Stimulated activated CD4-positive, alpha-beta T cell treated with anti-CD3 and anti-CD28 coated beads, Interleukin-12 subunit alpha, Interleukin-12 subunit beta, amount 100 ng/mL, for 48 hours (primary cell): Measurements from ENCODE around the gene PIK3R6.

Experiments used
- DNase-seq, 3 donors: peaks; one replicate each; pipeline ENCODE4 v3.0.0-alpha.2; 2020; ENCODE audit warnings: low read depth in 2 of 3, low spot score in 1 of 3

PIK3R6 gene

DNA sequence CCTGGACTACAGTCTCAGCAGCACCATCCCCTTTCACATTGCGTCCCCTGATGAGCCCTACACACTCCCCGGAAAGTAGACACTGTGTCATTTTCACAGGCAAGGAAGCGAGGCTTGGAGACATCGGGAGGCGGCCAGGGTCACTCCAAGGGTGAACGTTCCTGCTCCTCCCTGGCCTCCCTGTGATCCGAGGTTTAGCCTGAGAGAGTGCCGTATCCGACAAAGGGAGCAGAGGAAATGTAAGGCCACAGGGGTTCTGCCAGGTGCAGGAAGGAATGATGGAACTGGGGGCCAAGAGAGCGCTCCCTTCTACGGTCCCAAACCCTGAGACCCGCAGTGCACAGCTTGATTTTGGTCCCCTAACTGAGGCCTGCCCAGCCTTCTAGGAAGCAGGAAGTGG is 8.0 kb upstream of the PIK3R6 start:
- no peak for DNase-seq

DNA sequence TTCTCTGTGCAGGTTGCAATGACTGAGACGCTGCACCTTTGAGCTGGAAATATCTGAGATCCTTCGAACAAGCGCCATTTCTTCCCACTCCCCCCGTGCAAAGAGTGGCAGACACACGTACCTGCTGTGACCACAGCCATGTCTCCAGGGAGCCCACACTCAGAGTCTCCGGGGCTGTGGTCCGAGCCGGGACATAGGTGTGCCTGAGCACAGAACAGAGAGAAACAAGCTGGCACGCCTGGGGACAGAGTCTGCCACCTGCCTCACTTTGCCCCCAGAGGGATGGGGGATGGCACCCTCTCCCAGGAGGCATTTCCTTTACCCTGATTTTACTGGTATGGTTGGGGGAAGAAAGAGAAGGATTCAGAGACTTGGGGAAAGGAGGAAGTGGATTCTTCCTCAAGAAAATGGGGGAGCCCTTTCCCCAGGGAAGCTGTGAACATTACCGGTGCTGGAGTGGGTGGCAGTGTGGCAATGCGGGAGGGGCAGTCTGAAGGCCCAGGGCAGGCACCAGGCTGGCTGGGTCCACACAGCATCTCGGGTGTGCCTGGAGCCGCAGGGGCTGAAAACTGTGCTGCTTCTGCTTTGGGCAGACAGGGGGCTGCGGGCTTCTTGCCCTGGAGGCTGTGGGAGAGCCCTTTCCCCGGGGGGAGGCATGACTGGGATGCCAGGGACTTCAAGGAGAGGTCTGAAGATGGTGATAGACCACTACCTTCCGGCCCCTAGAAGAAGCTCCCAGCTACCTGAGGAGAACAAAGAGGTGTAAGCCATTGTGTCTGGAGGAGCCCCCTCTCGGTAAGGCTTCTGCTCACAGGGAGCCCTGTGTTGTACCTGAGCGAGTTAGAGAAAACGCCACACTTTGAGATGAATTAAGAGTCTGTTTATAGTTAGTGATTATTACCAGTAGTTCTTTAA is 6.6 kb upstream of the PIK3R6 start:
- DNase-seq: no peak

- DNase-seq: no peak
These were observed 5.4 kb upstream of the PIK3R6 start for GRCh38 chr17:8872705-8873435.

- no peak for DNase-seq
These were observed 4.7 kb upstream of the PIK3R6 start for GRCh38 chr17:8872036-8872704.

DNA sequence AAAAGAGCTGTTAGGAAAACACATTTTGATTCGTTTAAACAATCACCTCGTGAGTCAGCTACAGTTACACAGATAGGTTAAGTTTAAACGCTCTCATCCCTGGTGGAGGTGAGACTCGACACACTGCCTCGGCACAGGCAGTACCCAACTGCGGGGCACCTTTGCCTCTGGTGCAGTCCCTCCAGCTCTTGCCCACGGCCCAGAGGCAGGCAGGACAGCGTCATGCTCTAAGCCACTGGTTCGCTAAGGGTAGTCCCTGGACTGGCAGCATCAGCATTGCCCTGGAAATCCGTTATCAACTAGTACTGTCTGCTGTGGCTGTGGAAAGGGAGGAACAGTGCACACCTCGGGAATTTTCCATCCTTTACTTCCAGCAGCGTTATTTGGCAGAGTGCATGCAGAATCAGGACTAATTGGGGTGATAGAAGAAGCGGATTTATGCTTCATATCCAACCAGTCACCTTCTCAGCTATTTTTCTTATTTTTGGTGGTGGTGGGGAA is 3.7 kb upstream of the PIK3R6 start:
- no peak for DNase-seq

- no peak for DNase-seq
These were observed 3.0 kb upstream of the PIK3R6 start for GRCh38 chr17:8870406-8871040.

DNA sequence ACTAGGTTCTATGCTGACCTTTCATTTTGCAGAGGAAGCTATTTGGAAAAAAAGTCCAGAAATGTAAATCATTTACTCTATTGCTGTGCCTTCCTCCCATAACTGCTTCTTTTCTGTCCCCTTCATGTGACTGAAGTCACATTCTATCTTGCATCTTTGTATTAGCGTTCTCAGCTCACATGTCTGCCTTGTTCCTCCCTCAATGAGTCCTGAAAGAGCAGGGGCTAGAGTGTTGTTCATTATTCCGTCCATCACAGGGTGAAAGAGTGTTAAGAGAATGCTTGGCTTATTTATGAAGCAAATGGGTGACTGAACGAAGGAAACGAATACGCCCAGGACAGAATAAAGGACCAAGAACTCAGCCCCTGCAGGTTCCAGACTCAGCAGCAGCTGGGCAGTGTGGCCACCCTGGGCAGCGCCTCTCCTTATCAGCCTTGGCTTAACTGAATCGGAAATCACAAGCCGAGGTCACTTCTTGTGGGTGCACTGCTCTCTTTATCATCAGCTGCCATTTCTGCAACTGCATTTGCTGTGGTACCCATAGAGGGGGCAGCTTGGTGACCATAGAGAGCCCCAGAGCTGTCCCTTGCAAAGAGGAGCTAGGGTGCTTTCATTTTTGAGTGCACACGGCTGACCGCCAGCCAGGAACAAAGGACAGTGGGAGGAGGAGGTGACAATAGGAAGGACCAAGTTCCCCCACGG is 1.8 kb upstream of the PIK3R6 start:
- no peak for DNase-seq

DNA sequence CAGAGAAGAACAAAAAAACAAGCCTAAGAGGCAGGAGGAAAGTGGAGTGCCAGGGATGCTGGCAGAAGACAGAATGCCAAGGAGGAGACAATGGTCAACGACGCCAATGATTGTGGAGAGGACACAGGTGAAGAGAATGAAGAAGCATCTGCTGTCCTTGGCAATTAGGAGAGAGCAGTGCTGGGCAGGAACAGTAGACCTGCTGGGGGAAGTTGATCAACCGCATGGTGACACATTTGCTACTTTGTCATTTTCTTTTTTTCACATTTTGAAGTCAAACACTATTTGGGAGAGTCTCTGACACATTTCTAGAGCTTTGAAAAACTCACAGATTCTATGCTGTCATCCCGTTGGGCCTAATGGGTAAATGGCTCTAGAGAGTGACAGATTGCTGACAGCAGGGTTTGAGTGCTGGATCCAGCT is 1.1 kb upstream of the PIK3R6 start:
- DNase-seq: no peak

DNA sequence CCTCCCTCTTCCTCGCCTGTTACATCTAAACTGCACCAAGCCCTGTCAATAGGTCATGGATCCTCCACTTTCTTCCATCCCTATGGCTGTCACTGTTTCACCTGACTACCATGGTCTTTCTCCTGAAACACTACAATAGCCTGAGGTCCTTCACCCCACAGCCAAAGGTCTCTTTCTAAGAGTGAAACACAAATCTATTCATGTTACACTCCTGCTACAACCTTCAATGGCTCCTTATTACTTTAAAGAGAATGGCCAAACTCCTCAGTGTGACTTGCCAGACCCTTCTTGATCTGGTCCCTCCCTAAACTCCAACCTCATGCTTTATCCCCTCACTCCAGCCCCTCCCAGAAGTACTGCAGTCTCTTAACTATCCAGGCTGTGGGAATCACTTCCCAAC is 618 bp upstream of the PIK3R6 start:
- no peak for DNase-seq

DNA sequence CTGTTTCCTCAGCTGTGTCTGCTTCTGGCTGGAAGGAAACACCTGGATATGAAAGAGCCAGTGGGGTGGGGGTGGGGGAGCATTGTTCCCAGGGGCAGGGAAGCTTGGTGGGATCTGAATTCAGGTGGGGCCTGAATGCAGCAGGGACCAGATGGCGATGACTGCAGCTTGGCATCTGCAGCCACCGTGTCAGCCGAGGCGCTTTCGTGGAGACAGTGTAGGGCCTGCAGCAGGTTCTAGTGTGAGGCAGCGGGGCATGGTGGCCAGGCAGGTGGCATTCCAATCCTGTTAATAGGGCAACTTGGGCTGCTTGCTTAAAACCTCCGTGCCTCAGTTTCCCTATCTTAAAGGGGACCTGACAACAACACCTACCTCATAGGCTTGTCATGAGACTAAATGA is 1.7 kb downstream of the PIK3R6 start:
- no peak for DNase-seq

- no peak for DNase-seq
These were observed 2.1 kb downstream of the PIK3R6 start for GRCh38 chr17:8865385-8865784.

- DNase-seq: no peak
These were observed 5.0 kb downstream of the PIK3R6 start for GRCh38 chr17:8862213-8863056.

DNA sequence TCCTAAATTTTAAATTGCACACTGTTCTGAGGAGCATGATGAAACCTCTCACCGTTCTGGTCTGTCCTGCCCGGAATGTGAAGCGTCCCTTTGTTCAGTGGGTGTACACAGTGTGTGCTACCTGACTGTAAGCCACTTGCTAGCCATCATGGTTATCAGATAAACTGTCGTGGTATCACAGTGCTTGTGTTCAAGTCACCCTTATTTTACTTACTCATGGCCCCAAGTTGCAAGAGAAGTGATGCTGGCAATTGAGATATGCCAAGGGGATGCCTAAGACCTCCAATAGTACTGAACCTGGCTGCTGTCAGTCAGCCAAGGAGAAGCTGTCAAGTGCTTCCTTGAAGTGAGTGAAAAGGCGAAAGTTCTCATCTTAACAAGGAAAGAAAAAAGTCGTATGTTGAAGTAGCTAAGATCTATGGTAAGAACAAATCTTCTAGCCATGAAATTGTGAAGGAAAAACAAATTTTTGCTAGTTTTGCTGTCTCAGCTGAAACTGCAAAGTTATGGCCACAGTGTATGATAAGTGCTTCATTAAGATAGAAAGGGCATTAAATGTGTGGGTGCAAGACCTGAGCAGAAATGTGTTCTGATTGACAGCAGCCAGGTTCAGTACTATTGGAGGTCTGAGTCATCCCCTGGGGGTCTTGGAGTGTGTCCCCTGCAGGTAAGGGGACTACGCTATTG is 5.8 kb downstream of the PIK3R6 start:
- DNase-seq: no peak

DNA sequence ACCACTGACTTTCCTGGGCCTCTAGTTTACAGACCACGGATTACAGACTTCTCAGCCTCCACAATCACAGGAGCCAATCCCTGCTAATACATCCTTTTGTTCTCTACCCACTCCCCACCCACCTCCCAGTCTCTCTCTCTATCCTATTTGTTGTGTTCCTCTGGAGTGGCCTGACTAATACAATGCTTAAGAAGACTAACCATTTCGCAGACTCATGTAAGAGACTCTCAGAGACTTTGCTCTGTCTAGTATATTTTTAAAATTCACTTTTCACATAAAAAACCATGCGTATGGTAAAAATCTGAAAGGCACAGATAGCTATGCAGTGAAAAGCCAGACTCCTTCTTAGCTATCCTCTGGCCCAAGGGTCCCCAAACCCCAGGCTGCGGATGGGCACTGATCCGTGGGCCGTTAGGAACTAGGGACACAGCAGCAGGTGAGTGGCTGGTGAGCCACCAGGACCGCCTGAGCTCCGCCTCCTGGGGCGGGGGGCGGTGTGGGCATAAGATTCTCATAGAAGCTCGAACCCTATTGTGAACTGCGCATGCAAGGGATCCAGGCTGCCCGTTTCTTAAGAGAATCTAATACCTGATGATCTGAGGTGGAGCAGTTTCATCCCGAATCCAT is 7.6 kb downstream of the PIK3R6 start:
- DNase-seq: no peak

GRCh38 chr17:8859027-8859803 is 8.3 kb downstream of the PIK3R6 start:
- no peak for DNase-seq

DNA sequence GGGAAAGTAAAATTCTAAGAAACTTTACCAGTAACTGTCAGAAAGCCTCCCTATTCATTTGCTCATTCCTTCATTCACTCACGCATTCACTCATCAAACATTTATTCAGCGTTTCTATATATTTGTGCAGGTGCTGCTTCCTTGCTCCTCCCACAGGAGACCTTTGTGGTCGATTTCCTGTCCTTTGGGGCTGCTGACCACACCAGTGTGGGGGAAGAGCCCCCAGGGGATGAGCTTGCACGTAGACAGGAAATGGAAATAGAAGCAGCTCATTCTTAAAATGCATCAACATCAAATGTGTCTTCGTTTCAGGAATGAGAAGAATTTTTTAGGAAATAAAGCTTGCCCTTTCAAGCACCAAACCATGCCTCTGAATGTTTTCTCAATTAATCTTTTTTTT is 9.6 kb downstream of the PIK3R6 start:
- peak; percentile 17 to 41 (median 36) for DNase-seq

DNA sequence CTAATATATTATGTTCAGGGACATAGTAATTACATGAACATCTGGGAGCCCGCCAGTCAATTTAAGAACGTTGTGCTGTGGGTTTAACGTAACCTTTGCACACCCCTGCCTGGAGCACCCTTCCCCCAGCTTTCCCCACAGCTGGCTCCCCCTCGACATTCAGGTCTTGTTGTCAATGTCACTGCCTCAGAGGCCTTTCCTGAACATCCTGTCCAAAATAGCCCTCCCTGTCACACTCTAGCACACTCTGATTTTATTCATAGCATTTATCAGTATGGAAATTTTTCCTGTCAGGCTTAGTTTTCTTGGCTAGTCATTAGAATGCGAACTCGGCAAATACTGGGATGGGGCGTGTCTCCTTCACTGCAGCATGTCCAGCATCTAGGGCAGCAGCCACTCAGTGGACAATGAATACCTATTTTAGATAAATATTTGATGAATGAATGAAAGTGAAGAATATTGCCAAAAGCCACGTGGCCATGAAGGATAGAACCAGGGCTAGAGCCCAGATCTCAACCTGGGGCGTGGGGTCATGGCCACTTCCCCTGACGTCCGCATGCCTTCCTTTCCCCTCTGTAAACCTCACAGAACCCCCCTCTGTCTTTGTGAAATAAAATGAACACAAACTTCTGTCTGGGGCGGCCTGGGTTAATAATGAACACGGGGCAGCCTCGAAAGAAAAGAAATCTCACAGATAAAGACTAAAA is 10.5 kb downstream of the PIK3R6 start:
- no peak for DNase-seq
